B cell (primary cell): ENCODE measurements around the gene SHROOM2.

Experiments used
- CTCF ChIP-seq: fragments of 200-600 bp; IDR thresholded peaks from one replicate; pipeline ENCODE4 v1.8.0; 2022; ENCODE audit warnings: antibody characterized with exemption, mild to moderate bottlenecking
- EZH2 ChIP-seq: IDR thresholded peaks from 2 replicates; pipeline ENCODE4 v1.6.1; 2012; ENCODE audit warnings: borderline replicate concordance, low read depth, mild to moderate bottlenecking, moderate library complexity, low read length; ENCODE audit not compliant: insufficient read depth, poor library complexity, severe bottlenecking

DNA sequence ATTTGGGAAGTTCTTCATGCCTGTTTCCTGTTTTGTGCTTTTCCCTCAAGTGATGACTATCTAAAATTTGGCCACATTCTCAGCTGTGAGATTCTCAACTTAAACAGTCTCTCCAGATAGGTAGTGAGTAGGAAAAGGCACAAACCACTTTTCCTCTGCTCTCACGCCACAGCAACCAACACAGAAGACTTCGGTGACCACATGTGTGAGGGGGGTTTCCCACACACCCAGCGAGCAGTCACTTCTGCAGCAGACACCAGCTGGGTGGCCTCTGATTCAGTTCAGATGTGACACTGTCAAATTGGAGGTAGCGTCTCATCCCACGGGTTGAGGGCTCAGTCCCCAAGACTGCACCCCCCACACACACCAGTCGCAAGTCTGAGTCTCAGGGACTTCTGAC lies 155.9 kb downstream of the SHROOM2 start:
- TF ChIP-seq CTCF (no peak), EZH2 (no peak)
